Fibroblast of skin of abdomen (primary cell): ENCODE measurements around the gene MCOLN2.
"Not testable (repeated sequence)": the region's sequence is repeated elsewhere in the genome, so short reads cannot be mapped to it uniquely, and the experiment has no call there.

Experiments
- DNase-seq: peaks from one replicate; pipeline ENCODE4 v3.0.0-alpha.2; 2013

The MCOLN2 gene

GRCh38 chr1:84940481-84940880, 56.4 kb downstream of the MCOLN2 start:
- no peak for DNase-seq

- no peak for DNase-seq
These were observed 57.2 kb downstream of the MCOLN2 start for GRCh38 chr1:84939761-84940160.

- DNase-seq = peak; percentile 24
These were observed 57.8 kb downstream of the MCOLN2 start for GRCh38 chr1:84939151-84939550.

GRCh38 chr1:84936116-84936810, 60.6 kb downstream of the MCOLN2 start:
- peak; percentile 67 for DNase-seq

- no peak for DNase-seq
These were observed 63.8 kb downstream of the MCOLN2 start for GRCh38 chr1:84933011-84933611.

- DNase-seq = no peak
These were observed 66.1 kb downstream of the MCOLN2 start for GRCh38 chr1:84930831-84931230.

- DNase-seq = no peak
These were observed 66.6 kb downstream of the MCOLN2 start for GRCh38 chr1:84930329-84930728.

- no peak for DNase-seq
These were observed 67.3 kb downstream of the MCOLN2 start for GRCh38 chr1:84929581-84929980.

GRCh38 chr1:84928979-84929378, 67.9 kb downstream of the MCOLN2 start:
- no peak for DNase-seq

GRCh38 chr1:84923317-84923716, 73.6 kb downstream of the MCOLN2 start:
- no peak for DNase-seq

GRCh38 chr1:84920159-84920558, 76.8 kb downstream of the MCOLN2 start:
- DNase-seq = no peak

GRCh38 chr1:84919461-84919970, 77.4 kb downstream of the MCOLN2 start:
- DNase-seq = no peak

- DNase-seq = no peak
These were observed 78.1 kb downstream of the MCOLN2 start for GRCh38 chr1:84918726-84919336.

GRCh38 chr1:84916897-84917296, 80.0 kb downstream of the MCOLN2 start:
- no peak for DNase-seq

- no peak for DNase-seq
These were observed 83.4 kb downstream of the MCOLN2 start for GRCh38 chr1:84913555-84913892.

- DNase-seq = no peak
These were observed 84.0 kb downstream of the MCOLN2 start for GRCh38 chr1:84912726-84913554.

GRCh38 chr1:84908746-84909464, 88.0 kb downstream of the MCOLN2 start:
- not testable (repeated sequence) for DNase-seq

- DNase-seq = peak; percentile 56
These were observed 89.7 kb downstream of the MCOLN2 start for GRCh38 chr1:84907095-84907827.

GRCh38 chr1:84902727-84903126, 94.2 kb downstream of the MCOLN2 start:
- not testable (repeated sequence) for DNase-seq

GRCh38 chr1:84899969-84900368, 96.9 kb downstream of the MCOLN2 start:
- no peak for DNase-seq

GRCh38 chr1:84896279-84896678, 100.6 kb downstream of the MCOLN2 start:
- DNase-seq = no peak
